DLD1 (cell line): ENCODE measurements around the gene RBMS3.

ENCODE experiments used
- in situ Hi-C: cut with HindIII; loops from 2 replicates; pipeline ENCODE4 v1.10.0; 2017; ENCODE audit warnings: low sequenced_read_pairs

Gene RBMS3

DNA sequence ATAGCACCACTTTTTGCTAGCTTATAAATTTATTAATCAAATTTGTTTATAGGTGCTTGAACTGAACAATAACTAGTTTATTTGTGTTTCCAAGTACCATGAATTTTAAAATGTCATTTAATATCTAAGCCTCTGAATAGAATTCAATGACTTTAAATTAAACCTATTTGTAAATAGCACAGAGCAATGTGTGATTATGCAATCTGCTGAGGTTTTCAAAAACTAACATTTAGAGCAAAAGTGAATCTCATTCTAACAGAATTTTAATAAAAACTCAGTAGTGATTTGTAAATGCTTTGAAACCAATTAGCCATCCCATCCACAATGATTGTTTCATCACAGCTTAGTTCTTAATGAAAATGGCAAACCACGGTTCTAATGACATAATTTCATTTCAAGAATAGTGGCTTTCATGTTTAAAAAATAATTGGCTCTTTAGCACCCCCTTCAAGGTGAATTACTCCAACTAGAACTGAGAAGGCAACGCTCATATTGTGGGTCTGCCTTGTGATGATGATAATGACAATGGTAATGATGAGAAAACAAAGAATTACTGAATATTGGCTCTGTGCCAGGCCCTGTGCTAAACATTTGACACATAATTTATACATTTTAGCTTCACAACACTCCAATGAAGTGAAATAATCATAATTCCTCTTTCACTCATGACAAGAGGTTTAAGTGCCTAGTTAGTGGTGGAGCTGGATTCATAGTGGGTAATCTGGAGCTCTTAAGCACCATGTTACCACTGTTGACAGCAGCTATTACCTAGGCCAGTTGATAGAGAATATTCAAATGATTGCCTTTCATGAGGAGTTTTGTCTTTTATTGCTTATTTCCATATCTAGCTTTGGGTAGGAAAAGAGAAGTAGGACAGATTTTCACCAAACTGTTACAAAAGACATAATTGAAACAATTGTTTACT is 145.7 kb downstream of the RBMS3 start:
- in situ Hi-C loops = no loop called here

DNA sequence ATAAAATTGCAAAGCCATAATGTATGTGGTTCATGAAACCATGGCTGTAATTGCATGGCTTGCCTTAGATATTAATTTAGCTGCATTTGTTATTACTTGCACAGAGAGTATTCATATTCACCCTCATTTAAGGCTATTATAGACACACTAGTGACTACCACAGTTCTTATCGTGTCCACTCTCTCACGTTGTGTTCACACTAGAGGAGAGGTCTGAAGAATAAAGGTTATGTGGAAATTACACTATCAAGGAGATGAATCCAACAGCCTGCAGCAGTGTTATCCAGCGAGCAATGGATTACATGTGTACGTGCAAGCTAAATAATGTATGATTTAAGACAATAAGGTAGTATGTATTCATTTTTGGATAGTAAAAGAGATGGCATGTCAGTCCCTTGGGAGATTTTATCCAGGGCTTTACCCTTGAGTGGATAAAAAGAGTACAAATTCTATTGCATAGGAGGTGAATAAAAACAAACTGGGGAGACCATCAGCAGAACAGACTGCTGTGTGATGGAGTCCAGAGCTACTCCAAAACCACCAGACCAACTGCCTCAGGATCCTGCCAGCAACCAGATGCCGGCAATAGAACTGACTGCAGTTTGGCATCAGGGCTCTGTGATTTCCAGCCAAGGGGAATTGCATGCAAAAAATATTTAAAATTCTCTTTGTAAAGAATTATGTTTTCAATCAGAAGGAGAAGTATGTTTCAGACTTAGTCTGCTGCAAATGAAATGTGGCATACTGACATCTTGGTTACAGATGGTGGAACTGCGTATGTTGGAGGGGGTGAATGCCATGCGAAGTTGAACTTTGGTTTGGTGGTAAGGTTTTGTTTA is 146.6 kb downstream of the RBMS3 start:
- in situ Hi-C loops = no loop called here

DNA sequence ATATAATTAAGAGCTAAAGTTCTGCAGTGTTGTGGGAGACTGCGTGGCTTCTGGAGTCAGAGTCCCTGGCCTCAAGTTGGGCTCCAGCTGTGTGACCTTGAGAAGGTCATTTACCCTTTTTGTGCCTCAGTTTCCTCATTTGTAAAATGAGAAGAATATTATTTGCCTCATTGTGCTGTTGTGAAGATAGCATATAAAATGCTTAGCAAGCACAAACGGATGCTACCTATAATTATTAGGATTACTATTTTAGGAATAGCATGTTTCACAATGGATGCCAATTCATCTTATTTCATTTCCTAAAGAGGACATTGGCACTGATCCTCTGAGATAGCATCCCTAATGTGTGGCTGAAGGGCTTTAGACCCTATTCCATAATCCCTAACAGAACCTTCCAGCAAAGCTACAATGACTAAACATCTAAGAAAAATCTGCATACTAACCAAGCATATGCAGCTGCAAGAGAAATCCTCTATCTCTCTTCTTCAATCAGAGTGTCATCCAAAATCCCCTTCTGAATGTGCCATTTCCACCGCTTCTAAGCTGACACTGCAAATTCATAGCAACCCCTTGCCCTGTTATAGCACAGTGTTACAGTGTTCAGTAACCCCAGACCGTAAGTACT is 148.3 kb downstream of the RBMS3 start:
- in situ Hi-C loops = no loop called here

DNA sequence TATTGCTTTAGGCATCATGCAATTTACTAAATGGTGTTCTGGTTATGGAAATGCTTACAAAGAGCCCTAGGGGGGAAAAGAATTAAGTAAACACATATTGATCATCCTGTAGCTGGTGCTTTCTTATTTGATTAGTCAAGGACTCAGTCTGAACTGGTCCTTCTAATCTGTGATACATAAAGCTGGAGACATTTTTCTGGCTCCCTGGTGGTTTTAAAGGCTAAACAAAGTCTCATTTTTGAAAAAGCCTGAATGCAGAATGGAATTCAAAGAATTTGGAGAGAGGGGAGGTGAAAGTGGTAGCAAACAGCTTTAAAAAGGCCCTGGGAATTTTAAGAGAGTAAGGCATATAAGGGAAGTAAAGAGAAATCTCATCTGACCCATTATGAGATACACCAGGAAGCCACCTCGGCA is 149.7 kb downstream of the RBMS3 start:
- in situ Hi-C loops = no loop called here

DNA sequence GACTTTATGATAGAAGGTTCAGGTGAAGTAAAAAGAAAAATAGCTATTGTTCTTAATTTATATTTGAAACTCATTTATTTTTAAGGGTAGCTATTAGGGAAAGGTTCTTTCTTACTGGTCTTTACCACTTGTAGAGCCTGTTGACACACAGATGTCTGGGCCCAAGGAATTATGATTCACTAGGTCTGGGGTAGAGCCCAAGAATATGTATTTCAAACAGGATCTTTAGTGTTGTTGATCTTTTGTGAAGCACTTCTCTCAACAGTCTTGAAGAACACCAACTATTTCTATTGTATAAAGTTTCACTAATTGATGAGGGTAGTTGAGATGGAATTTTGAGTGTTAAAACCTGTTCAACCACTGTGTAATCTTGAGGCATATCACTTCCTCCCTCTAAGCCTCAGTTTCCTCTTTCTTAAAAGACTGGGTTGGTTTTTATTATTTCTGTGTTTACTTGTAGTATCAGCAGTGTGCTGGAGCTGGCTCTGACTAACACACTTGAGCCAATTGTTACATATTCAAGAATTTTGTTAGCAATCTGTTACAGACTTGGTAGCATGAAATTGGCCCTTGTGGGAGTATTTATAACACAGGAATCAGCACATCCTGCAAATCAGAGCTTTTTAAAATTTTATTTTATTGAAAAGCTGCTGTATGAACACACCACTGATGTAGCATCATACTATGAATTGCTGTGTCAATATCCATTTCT is 155.9 kb downstream of the RBMS3 start:
- in situ Hi-C loops = no loop called here

DNA sequence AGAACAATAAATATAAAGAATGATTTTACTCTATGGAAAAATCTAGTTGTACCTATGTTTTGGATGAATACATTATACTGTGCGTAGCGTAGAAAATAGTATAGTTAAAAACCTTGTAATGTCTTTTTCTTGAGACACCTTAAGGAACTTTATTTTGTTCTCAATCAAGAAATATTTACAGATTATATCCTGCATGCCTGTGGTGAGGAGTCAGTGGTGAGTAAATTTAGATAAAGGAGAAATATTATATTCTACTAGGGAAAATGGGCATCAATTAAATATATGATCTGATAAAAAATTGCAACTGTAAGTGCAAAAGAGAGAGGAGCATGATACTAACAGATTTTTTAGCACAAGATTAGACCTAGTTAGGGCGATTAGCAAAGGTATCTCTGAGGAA is 157.7 kb downstream of the RBMS3 start:
- in situ Hi-C loops = no loop called here

DNA sequence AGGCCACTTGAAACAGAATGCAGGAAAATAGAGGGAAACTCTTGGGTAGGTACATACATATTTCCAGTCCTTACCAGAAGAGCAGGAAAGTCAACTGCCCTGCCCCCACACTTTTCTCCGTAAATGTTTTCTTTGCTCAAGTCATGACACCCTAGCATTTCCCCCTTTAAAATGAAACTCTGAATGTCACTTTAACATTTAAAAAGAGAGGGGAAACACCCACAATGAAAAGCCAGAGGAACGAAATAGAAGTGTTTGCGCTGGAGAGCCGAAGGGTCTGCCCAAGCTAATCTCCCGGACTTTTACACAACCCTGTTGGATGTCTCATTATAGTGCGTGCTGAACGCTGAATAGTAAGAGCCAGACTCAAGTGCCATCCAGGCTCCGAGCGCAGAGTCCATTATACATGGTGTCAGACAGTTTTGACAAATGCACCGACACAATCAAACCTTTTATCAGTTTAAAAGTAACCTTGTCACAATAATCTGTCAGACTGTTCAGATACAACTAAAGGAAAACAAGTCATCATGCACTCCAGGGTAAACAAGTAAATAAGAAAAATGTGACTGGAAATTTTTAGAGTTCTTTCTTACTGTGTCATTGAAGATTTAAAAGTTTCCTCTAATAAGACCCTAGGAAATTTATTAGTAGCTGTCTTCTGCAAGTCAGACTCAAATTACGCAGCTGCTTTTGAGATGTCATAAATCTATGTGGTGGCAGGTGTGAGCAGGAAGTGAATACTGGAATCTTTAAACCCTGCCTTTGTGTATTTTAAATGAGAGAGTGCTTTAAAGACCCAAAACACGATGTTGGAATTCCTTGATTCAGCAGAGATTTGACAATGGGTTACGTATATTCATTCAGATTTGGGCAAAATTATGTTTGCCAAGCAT is 159.8 kb downstream of the RBMS3 start:
- in situ Hi-C loops = no loop called here

DNA sequence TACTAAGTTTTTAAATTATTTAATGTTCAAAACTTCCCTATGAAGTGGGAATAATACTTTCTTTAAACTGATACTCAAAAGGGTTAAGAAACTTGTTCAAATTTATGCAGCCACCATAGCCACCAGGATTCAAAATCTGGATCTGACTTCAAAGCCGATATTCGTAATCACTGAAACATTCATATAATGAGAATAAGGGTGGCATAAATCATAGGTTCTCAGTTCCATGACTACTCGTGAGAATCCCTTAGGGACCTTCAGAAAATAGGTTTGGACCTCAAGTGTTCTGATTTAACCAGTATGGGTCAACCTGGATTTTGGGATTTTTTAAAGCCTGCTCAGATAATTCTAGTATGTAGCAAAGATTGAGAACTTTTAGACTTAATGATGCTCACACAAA is 160.6 kb downstream of the RBMS3 start:
- in situ Hi-C loops = no loop called here

DNA sequence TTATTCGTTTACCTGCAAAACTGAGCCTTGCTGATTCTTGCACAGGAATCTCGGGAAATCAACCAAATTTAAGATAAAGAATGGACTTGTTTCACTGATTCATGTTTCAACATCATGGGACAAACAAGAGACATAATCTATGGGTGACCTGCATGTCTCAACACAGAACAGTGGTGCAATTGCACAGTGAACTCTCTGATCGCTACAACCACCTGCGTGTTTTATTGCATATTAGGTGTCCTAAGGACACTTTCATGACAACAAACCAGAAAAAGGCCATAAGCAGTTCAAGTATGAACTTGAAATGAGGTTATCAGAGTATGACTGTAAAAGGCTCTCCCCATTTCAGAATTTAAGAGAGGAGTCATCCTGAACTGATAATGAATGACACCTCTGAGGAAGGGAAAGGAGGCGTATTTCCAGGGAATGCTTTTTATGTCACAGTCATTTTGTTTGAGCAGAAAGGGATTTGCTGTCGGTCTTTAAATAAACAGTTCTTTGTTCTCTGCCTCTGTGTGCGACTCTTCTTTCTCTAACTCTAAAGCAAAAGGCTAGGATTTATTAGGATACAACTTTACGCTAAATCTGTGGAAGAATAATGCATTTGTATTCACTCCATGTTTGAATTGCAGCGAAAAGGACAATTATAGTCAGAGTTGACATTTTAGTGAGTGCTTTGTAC is 167.2 kb downstream of the RBMS3 start:
- in situ Hi-C loops = no loop called here

DNA sequence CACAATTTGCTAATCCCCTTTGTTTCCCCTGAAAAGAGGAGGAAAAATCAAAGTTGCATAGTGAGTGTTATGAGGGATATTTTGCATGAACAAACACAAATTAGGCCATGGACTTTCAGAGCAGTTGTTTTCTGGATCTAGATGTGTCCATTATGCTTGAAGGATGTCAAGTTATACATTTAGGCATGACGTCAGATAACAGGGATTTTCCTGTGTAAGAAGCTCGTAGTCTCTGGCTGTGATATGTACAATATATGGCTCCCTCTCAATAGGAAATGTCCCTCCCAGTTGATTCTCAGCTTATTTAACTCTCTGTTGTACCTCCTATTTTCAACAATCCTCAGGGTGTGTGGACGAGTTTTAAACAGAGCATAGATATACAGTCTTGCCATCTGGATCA is 171.0 kb downstream of the RBMS3 start:
- in situ Hi-C loops = no loop called here

DNA sequence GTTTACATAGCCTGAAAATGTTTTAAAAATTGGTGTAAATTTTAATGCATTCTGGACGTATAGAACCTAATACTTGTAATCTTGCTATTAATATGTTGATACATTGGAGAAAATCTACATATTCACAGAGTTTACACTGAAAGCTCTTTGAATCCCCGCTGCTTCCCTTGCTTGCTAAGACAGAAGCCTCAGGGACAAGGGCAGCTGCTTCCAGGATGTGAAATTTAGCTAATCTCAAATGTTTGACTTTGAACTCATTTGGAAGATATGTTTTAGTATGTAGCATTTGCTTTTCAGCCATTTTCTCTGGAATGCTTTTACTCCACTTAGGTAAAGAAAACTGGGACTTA is 172.0 kb downstream of the RBMS3 start:
- in situ Hi-C loops = no loop called here

DNA sequence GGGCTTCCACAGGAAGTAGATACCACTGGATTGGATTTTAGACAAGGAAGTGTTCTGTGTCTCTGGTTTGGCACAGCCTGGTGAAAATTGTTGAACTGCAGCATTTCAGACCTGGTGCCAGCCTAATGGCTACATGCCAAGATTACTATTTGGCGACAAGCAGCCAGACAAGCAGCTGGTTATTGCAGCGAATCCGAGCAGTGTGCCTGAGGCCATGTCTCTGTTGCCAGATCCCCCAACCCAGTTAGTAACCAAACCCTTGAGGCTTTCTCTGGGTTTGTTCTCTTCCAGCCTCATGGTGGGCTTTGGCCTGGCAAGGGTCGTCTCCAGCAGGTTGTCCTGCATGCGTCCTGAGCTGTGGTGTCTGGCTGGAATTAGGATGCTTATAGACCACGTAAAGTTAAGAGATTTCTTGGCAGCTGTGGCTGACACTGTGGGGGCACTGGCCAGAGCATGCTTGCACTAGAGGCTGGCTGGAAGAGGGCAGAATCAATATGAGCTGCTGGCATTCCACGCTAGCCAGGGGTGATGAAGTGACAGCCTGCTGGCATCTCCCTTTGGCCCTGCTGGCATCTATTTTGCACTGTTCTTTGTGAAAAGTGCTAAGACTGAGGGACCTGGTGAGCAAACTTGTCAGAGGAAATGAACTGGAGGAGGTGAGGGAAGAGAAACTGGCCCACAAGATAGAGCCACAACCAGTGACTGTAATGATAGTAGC is 172.6 kb downstream of the RBMS3 start:
- in situ Hi-C loops = no loop called here

DNA sequence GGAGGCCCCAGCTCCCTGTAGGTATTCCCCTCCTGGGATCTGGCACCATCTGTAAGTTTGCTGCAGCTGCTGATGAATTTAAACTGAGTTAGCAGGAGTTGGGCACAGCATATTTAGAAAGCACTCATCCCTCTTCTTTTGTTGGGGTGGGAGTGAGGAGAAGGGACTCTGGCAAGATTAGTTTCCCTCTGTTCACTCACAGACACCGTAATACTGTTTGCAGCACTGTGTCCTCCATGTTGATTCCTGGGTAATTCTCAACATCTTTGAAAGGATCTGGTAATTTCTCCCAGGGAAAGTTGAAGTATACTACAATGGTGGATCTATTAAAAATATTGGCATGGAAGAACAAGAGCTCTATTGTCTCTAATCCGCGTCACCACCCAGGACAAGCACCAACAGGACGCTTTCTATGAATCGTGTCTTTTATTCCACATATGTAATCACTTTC is 173.3 kb downstream of the RBMS3 start:
- in situ Hi-C loops = no loop called here

DNA sequence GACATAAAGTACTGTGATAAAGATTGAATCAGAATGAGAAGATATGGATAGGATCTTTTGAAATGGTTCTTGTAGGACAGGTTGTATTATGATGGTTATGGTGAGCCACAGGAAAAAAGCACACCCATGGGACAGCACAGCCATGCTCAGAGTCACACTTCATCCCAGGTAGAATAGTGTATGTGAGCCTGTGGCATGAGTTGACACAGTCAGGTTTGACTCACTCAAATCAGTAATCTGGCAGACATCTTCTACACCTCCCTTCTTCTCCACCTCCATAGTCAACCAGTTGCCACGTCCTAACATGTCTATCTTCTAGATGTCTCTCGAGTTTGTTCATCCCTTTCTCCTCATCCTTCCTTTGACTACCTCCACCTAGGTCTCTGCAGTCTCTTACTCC is 176.0 kb downstream of the RBMS3 start:
- in situ Hi-C loops = no loop called here

DNA sequence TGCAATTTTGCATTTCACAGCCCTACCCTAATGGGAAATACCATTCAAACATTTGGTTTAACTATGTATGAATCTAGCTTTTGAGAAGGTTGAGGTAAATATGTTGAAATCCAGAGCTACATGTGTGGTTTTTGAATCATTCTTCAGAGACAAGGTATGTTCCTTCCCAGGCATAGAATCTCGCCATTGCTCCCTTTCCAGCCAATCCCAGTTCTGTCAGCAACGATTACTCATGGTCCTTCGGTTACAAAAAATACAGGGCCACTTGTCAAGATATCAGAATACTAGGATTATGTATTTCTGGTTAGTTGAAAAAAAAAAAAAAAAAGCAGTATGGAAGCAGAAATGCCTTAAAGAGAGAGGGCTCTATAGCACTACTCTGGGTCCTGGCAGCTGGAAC is 182.4 kb downstream of the RBMS3 start:
- in situ Hi-C loops = no loop called here

DNA sequence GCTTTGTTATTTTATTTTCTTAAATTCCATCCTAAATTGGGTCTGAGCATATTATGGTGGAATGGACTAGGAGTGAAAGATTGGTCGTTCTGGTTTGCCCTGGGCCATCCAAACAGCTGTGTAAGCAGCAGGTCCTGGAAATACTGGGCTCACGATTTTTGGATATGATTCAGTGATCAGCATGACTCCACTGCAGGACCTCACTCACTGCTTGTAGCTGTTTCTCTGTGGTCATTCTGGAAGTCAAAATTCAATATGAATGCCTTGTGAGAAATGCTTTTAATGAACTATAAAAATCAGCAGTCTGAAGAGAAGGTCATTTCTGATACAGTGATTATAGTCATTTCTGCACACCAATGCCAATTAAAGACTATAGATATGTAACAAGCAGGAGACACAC is 185.0 kb downstream of the RBMS3 start:
- in situ Hi-C loops = no loop called here

DNA sequence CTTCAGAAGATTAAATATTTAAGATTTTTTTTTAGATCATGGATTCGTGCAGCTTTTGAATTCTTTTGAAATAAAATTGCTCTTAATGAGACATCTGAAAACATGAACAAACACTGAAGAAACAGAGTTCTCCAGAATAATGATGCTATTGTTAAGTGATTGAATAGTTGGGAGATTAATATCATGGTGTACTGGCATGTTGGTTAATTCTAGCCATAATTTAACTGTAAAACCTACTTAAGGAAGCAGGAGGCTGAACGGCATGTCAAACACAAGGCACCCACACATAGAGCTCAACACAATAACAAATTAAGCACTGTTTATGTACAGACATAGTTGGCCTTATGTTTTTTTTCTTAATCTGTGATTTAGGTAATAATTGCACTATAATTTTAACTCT is 185.6 kb downstream of the RBMS3 start:
- in situ Hi-C loops = no loop called here

DNA sequence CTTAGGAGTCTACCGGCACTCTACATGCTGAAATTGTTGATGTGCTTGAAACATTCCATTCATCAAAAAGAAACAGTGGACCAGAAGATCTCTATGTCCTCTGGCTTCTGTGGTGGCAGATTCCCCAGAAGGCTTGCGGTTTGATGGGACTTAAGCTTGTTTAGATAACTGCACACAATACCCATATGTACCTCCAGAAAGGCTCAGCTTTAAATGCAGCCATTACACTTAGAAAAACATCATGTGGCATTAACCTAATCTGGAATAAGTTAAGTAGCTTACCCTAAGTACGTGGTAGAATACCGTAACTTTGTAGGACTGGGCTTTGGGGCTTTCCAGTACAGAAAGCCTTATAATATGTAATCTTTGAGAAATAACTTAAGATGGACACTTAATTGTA is 187.3 kb downstream of the RBMS3 start:
- in situ Hi-C loops = no loop called here
